ENCODE measurements around the gene C1orf50.

Gene C1orf50

GRCh38 chr1:42817440-42817767 lies 50.4 kb downstream of the C1orf50 start:
- Histone ChIP-seq H3K4me3 (replicated peaks; ENCODE audit: insufficient read depth, low read length) (peak overlapping the region; percentile 59), H3K27me3 (ENCODE audit: insufficient read depth, poor library complexity, severe bottlenecking) (no peaks in the 10 kb centered on the region), H3K27ac (replicated peaks) (peak overlapping the region; percentile 38)
- TF ChIP-seq SPI1 (IDR thresholded peaks at IDR 0.05; ENCODE audit: borderline replicate concordance, low read depth) (no peak), REST (IDR thresholded peaks at IDR 0.05; ENCODE audit: insufficient replicate concordance, low read depth) (no peak), GABPA (IDR thresholded peaks at IDR 0.05; ENCODE audit: low read depth) (no peak), POLR2AphosphoS5 (IDR thresholded peaks at IDR 0.05; ENCODE audit: low read depth) (no peak), CTCF (IDR thresholded peaks at IDR 0.05; ENCODE audit: insufficient read depth, low read length) (no peak)
- no peak for DNase-seq (ENCODE audit: low read depth in 1 of 2, low spot score in 1 of 2)

GRCh38 chr1:42817976-42818375 lies 50.9 kb downstream of the C1orf50 start:
- H3K27me3 ChIP-seq (ENCODE audit: insufficient read depth, poor library complexity, severe bottlenecking), result no peaks in the 10 kb centered on the region
- DNase-seq (ENCODE audit: low read depth in 1 of 2, low spot score in 1 of 2), result no peak
- TF ChIP-seq SPI1 (IDR thresholded peaks at IDR 0.05; ENCODE audit: borderline replicate concordance, low read depth) (no peak), POLR2AphosphoS5 (IDR thresholded peaks at IDR 0.05; ENCODE audit: low read depth) (no peak), CTCF (IDR thresholded peaks at IDR 0.05; ENCODE audit: insufficient read depth, low read length) (no peak), REST (IDR thresholded peaks at IDR 0.05; ENCODE audit: insufficient replicate concordance, low read depth) (no peak), GABPA (IDR thresholded peaks at IDR 0.05; ENCODE audit: low read depth) (no peak)
- peak overlapping the region; percentile 38; the same call in 1 of the 2 replicates for H3K27ac ChIP-seq (replicated peaks)
- no peak overlapping the region for H3K4me3 ChIP-seq (replicated peaks; ENCODE audit: insufficient read depth, low read length)

- TF ChIP-seq SPI1 (IDR thresholded peaks at IDR 0.05; ENCODE audit: borderline replicate concordance, low read depth) (no peak), GABPA (IDR thresholded peaks at IDR 0.05; ENCODE audit: low read depth) (no peak), CTCF (IDR thresholded peaks at IDR 0.05; ENCODE audit: insufficient read depth, low read length) (no peak), POLR2AphosphoS5 (IDR thresholded peaks at IDR 0.05; ENCODE audit: low read depth) (no peak), REST (IDR thresholded peaks at IDR 0.05; ENCODE audit: insufficient replicate concordance, low read depth) (no peak)
- Histone ChIP-seq H3K4me3 (replicated peaks; ENCODE audit: insufficient read depth, low read length) (no peak overlapping the region), H3K27ac (replicated peaks) (no peak overlapping the region), H3K27me3 (ENCODE audit: insufficient read depth, poor library complexity, severe bottlenecking) (no peaks in the 10 kb centered on the region)
- no peak for DNase-seq (ENCODE audit: low read depth in 1 of 2, low spot score in 1 of 2)
These were observed 53.8 kb downstream of the C1orf50 start for GRCh38 chr1:42820813-42821212.

Data from HL-60 (cell line).